Measurements from ENCODE around the gene MN1.

Gene MN1

DNA sequence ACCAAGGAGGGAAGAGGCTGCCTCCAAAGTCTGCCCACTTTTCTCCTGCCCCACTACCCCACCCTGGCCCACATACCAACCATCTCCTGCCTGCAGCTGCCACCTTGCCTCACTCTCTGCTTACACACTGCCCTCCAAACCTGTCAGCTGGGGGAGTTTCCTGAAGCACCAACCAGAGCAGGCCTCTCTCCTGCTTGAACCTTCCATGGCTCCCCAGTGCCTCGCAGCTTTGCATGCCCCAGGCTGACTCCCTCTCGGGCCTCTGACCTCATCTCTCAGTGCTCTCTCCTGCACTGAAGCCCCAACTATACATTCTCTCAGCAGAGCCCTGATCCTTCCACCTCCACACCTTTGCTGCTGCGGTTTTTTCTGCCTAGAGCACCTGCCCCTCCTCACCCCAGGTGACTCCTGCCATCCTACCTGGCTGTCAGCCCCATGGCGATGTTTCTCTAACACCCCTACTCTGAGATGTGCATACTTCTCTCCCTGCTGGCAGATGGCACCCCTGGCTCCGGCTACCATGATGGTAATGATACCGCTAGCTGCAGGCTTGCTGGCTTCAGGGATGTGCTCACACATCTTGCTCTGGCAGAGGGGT, 43.5 kb downstream of the MN1 start:
- no peaks in the 10 kb centered on the region for H3K27me3 ChIP-seq (ENCODE audit: insufficient read depth, low read length, poor library complexity)
- no peak overlapping the region for H3K4me2 ChIP-seq (ENCODE audit: insufficient read depth, low read length)
- H3K27ac ChIP-seq (ENCODE audit: low read length), result no peak overlapping the region
- no peaks in the 10 kb centered on the region for H3K4me1 ChIP-seq (ENCODE audit: insufficient read depth, low read length)
- no peaks in the 10 kb centered on the region for H3K79me2 ChIP-seq (ENCODE audit: insufficient read depth, low read length)
- no peaks in the 10 kb centered on the region for H3K9me3 ChIP-seq (ENCODE audit: insufficient read depth, low read length, severe bottlenecking)
- no peak overlapping the region for H3K9ac ChIP-seq (ENCODE audit: low read depth, low read length)
- H2AFZ ChIP-seq (ENCODE audit: low read depth, low read length), result no peak overlapping the region
- H3K36me3 ChIP-seq (ENCODE audit: insufficient read depth, low read length), result no peaks in the 10 kb centered on the region
- DNase-seq, result no peak
- TF ChIP-seq, protein P1, sequence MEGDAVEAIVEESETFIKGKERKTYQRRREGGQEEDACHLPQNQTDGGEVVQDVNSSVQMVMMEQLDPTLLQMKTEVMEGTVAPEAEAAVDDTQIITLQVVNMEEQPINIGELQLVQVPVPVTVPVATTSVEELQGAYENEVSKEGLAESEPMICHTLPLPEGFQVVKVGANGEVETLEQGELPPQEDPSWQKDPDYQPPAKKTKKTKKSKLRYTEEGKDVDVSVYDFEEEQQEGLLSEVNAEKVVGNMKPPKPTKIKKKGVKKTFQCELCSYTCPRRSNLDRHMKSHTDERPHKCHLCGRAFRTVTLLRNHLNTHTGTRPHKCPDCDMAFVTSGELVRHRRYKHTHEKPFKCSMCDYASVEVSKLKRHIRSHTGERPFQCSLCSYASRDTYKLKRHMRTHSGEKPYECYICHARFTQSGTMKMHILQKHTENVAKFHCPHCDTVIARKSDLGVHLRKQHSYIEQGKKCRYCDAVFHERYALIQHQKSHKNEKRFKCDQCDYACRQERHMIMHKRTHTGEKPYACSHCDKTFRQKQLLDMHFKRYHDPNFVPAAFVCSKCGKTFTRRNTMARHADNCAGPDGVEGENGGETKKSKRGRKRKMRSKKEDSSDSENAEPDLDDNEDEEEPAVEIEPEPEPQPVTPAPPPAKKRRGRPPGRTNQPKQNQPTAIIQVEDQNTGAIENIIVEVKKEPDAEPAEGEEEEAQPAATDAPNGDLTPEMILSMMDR (IDR thresholded peaks at IDR 0.05; ENCODE audit: borderline replicate concordance, extremely low read depth, low read length, poor library complexity, severe bottlenecking), result no peak
- TF ChIP-seq EZH2 (IDR thresholded peaks at IDR 0.05; ENCODE audit: borderline replicate concordance, low read depth, low read length, severe bottlenecking), result no peak
- ATAC-seq (ENCODE audit: insufficient read depth, low read depth), result no peak
- H4K20me1 ChIP-seq (ENCODE audit: insufficient read depth, low read length), result no peaks in the 10 kb centered on the region
- no peak overlapping the region for H3K4me3 ChIP-seq (ENCODE audit: low read depth in 1 of 2, low read length in 2 of 2)

DNA sequence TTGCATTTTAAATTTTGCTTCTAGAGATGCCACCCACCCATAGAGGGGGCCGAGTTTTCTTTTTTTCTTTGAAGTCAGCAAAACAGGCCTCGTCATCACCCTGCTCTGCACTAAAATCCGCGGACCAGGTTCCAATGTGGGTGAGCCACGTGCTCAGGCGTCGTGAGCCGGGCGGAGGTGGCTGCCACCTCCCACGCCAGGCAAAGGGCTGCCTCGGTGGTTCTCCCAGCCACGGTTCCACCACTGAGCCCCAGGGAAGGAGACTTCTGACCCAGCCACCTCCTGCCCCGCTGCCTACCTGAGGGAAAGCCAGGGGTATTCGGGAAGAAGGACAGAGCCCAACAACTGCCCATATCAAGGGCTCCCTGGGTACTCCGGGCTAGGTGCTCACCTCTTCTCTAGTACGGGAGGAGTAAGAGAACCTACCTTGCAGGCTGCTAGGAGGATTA, 45.3 kb downstream of the MN1 start:
- H3K4me2 ChIP-seq (ENCODE audit: insufficient read depth, low read length), result no peak overlapping the region
- TF ChIP-seq, protein P1 (IDR thresholded peaks at IDR 0.05; ENCODE audit: borderline replicate concordance, extremely low read depth, low read length, poor library complexity, severe bottlenecking), result no peak
- TF ChIP-seq EZH2 (IDR thresholded peaks at IDR 0.05; ENCODE audit: borderline replicate concordance, low read depth, low read length, severe bottlenecking), result no peak
- H2AFZ ChIP-seq (ENCODE audit: low read depth, low read length), result no peak overlapping the region
- H3K9me3 ChIP-seq (ENCODE audit: insufficient read depth, low read length, severe bottlenecking), result no peaks in the 10 kb centered on the region
- no peak for DNase-seq
- H3K79me2 ChIP-seq (ENCODE audit: insufficient read depth, low read length), result no peaks in the 10 kb centered on the region
- no peaks in the 10 kb centered on the region for H3K27me3 ChIP-seq (ENCODE audit: insufficient read depth, low read length, poor library complexity)
- no peaks in the 10 kb centered on the region for H3K4me1 ChIP-seq (ENCODE audit: insufficient read depth, low read length)
- H3K36me3 ChIP-seq (ENCODE audit: insufficient read depth, low read length), result no peaks in the 10 kb centered on the region
- ATAC-seq (ENCODE audit: insufficient read depth, low read depth), result no peak
- H3K27ac ChIP-seq (ENCODE audit: low read length), result no peak overlapping the region
- no peaks in the 10 kb centered on the region for H4K20me1 ChIP-seq (ENCODE audit: insufficient read depth, low read length)
- H3K9ac ChIP-seq (ENCODE audit: low read depth, low read length), result no peak overlapping the region
- H3K4me3 ChIP-seq (ENCODE audit: low read depth in 1 of 2, low read length in 2 of 2), result no peak overlapping the region

DNA sequence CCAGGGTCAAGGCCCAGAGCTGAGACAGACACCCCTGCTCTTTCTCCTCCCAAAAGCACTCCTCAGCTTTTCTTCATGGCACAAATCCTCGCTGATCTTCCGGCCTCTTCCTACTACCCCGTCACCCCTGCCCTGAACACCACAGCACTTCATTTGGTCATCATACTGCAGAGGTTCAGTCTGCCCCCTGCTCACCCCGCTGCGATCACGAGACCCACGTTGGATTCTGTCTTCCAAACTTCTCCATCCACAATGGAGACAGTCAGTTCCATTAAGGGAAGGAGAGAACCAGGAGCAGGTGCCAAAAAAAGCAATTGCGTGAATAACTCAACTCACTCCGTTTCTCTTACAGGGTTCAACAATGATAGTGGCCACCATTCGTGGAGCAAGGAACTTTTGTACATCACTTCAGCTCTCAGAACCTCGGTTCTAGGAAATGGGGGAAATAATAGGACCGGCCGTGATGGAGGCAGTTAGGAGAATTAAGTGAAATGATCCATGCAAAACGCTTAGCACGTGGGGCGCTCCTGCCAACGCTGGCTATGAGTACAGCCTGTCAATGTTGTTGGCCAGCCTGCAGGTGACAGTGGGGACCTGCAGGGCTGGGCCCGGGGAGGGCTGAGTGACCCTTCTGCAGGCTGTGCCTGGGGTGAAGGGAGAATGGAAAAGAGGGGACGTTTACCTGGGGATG, 45.9 kb downstream of the MN1 start:
- H3K27ac ChIP-seq (ENCODE audit: low read length), result no peak overlapping the region

More for the DNA sequence above, 45.9 kb downstream of the MN1 start:
- no peak overlapping the region for H3K4me3 ChIP-seq (ENCODE audit: low read depth in 1 of 2, low read length in 2 of 2)
- no peak overlapping the region for H3K4me2 ChIP-seq (ENCODE audit: insufficient read depth, low read length)
- ATAC-seq (ENCODE audit: insufficient read depth, low read depth) (no peak), DNase-seq (no peak)
- no peaks in the 10 kb centered on the region for H3K79me2 ChIP-seq (ENCODE audit: insufficient read depth, low read length)
- H3K9me3 ChIP-seq (ENCODE audit: insufficient read depth, low read length, severe bottlenecking), result no peaks in the 10 kb centered on the region
- H3K4me1 ChIP-seq (ENCODE audit: insufficient read depth, low read length), result no peaks in the 10 kb centered on the region
- no peaks in the 10 kb centered on the region for H4K20me1 ChIP-seq (ENCODE audit: insufficient read depth, low read length)
- no peaks in the 10 kb centered on the region for H3K36me3 ChIP-seq (ENCODE audit: insufficient read depth, low read length)
- H3K27me3 ChIP-seq (ENCODE audit: insufficient read depth, low read length, poor library complexity), result peaks cover 4% of the 10 kb centered on the region
- no peak overlapping the region for H2AFZ ChIP-seq (ENCODE audit: low read depth, low read length)
- TF ChIP-seq EZH2 (IDR thresholded peaks at IDR 0.05; ENCODE audit: borderline replicate concordance, low read depth, low read length, severe bottlenecking), result no peak
- TF ChIP-seq, protein P1 (IDR thresholded peaks at IDR 0.05; ENCODE audit: borderline replicate concordance, extremely low read depth, low read length, poor library complexity, severe bottlenecking), result no peak
- H3K9ac ChIP-seq (ENCODE audit: low read depth, low read length), result no peak overlapping the region
